Uterus (tissue), 4 donors: ENCODE results near the gene CACNB2. TPM values are rescaled to one million over a fixed set of nuclear protein-coding genes. Genes with fewer than 3 reads are reported as not detected.
A peak's percentile ranks its signal among the peaks of the same experiment; 100 is the strongest.

Source experiments
- DNase-seq, 2 donors: peaks; one replicate each; pipeline ENCODE4 v3.0.0-alpha.2; 2019 to 2020
- H3K27ac ChIP-seq, 2 donors: fragments of 200-600 bp; sonication (generic); 1 replicate in 1 of 2; 2 replicates in 1 of 2; pipeline ENCODE4 v1.5.1; 2016 to 2018
- H3K27me3 ChIP-seq, 2 donors: fragments of 200-600 bp; sonication (generic); one replicate each; pipeline ENCODE4 v1.5.1; 2018 to 2019; ENCODE audit warnings: control low read depth in 1 of 2
- H3K36me3 ChIP-seq, 2 donors: fragments of 200-600 bp; sonication (generic); one replicate each; pipeline ENCODE4 v1.5.1; 2019; ENCODE audit warnings: control low read depth in 1 of 2
- H3K4me1 ChIP-seq, 2 donors: fragments of 200-600 bp; sonication (generic); one replicate each; pipeline ENCODE4 v1.5.1; 2018 to 2019; ENCODE audit warnings: control low read depth in 1 of 2
- H3K4me3 ChIP-seq, 2 donors: fragments of 200-600 bp; sonication (generic); 1 replicate in 1 of 2; 2 replicates in 1 of 2; pipeline ENCODE4 v1.5.1; 2018 to 2019; ENCODE audit warnings: mild to moderate bottlenecking in 1 of 2
- H3K9me3 ChIP-seq, 2 donors: fragments of 200-600 bp; sonication (generic); one replicate each; pipeline ENCODE4 v1.5.1; 2019; ENCODE audit warnings: control low read depth in 1 of 2
- CTCF ChIP-seq, 4 experiments: fragments of 200-600 bp in 2 of 4; fragments of 450-650 bp in 2 of 4; sonication (generic) in 2 of 4; IDR thresholded peaks; one replicate each; pipeline ENCODE4 v1.5.1; 2016 to 2019; ENCODE audit warnings: antibody characterized with exemption in 4 of 4, mild to moderate bottlenecking in 2 of 4, moderate library complexity in 1 of 4
- POLR2A ChIP-seq, 2 donors: fragments of 450-650 bp; IDR thresholded peaks; one replicate each; pipeline ENCODE4 v1.6.1; 2016; ENCODE audit warnings: antibody characterized with exemption in 2 of 2, mild to moderate bottlenecking in 1 of 2, moderate library complexity in 1 of 2
- intact Hi-C: fragments of 100-400 bp; cut with DNase I; formaldehyde crosslinking; loops from one replicate; pipeline ENCODE4 v1.15.1; 2023; ENCODE audit warnings: low total_unique reads
- total RNA-seq, 4 donors: library from RNA; depleted of rRNA in 3 of 4; stranded (reverse); fragments of >200 nt in 3 of 4; gene quantifications; one replicate each; pipeline versions ENCODE4 v1.1.0 to v1.2.4, GENCODE V29; 2014 to 2023
- donor health status: DM: yes; HTN: yes; CAD: no.

The CACNB2 gene
- total RNA-seq, 4 donors from 2014 or later, result 19.4 to 33.0 (median 27.0) TPM

- H3K36me3 ChIP-seq, result no peaks in the 10 kb centered on the region
- TF ChIP-seq POLR2A (IDR thresholded peaks at IDR 0.05) (no peak), CTCF (IDR thresholded peaks at IDR 0.05) (no peak)
- no peak for DNase-seq
- H3K9me3 ChIP-seq, result no peaks in the 10 kb centered on the region
- intact Hi-C loops, result no loop called here
- no peaks in the 10 kb centered on the region for H3K27me3 ChIP-seq
- H3K4me1 ChIP-seq, result no peaks in the 10 kb centered on the region
- no peak overlapping the region for H3K27ac ChIP-seq
- H3K4me3 ChIP-seq, result no peak overlapping the region
Observed at GRCh38 chr10:18332484-18332883, 192.3 kb downstream of the CACNB2 start.

DNA sequence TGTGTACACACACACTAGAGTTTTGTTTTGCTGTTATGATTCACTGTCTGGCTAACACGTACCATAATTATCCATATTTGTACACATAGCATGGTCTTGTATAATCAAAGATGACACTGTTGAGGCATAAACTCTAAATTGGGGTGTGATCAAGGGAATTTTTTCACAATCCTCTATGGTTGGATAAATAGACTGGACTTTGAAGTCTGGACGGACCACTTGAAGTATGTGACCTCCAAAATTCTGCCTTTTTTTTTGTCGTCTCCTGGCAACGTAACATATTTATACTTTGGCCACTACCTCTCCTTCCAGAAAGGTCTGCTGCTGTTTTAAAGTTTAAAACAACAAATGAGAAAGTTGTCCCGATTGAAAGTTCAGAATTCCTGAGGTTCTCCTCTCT lies 193.4 kb downstream of the CACNB2 start:
- no peaks in the 10 kb centered on the region for H3K27me3 ChIP-seq
- no peaks in the 10 kb centered on the region for H3K4me1 ChIP-seq
- no peaks in the 10 kb centered on the region for H3K36me3 ChIP-seq
- H3K9me3 ChIP-seq, result no peaks in the 10 kb centered on the region
- H3K27ac ChIP-seq, result peak overlapping the region; percentile 10 to 49
- intact Hi-C loops, result no loop called here
- DNase-seq, result no peak
- H3K4me3 ChIP-seq, result no peak overlapping the region
- TF ChIP-seq POLR2A (IDR thresholded peaks at IDR 0.05) (no peak), CTCF (IDR thresholded peaks at IDR 0.05) (no peak)

DNA sequence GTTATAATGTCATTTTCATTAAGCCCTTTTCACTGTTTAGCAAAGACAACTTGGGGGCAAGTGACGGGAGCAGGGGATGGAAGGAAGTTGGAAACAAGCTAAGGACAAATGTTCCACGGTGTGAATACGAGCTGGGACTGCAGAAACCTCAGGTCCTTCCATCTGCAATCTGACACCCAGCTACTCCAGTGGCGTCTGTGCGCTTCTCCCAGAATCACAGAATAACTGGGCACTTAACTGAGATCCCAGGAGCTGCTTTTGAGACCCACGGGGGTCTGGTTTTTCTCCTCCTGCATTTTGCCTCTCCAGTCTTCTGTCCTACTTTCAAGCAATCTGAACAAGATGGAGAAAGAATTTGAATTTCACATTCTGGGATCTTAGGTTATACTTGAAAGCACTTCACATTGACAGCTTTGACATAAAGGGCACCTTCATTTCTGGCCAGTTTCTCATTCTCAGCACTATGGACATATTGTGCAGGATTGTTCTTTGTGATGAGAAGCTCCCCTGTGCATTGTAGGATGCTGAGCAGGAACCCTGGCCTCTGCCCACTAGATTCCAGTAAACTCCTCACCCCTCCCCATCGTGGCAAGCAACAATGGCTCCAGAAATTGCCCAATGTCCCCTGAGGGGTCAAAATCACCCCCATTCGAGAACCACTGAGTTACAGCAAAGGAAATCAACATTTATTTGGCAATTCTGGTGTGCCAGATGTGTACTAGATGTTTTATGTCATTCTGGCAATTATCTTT lies 194.1 kb downstream of the CACNB2 start:
- no peaks in the 10 kb centered on the region for H3K27me3 ChIP-seq
- no peaks in the 10 kb centered on the region for H3K9me3 ChIP-seq
- no peak overlapping the region for H3K4me3 ChIP-seq
- peak overlapping the region; percentile 10 to 49 for H3K27ac ChIP-seq
- TF ChIP-seq CTCF (IDR thresholded peaks at IDR 0.05) (no peak), POLR2A (IDR thresholded peaks at IDR 0.05) (no peak)
- no peaks in the 10 kb centered on the region for H3K36me3 ChIP-seq
- no peak for DNase-seq
- intact Hi-C loops, result no loop called here
- H3K4me1 ChIP-seq, result no peaks in the 10 kb centered on the region

DNA sequence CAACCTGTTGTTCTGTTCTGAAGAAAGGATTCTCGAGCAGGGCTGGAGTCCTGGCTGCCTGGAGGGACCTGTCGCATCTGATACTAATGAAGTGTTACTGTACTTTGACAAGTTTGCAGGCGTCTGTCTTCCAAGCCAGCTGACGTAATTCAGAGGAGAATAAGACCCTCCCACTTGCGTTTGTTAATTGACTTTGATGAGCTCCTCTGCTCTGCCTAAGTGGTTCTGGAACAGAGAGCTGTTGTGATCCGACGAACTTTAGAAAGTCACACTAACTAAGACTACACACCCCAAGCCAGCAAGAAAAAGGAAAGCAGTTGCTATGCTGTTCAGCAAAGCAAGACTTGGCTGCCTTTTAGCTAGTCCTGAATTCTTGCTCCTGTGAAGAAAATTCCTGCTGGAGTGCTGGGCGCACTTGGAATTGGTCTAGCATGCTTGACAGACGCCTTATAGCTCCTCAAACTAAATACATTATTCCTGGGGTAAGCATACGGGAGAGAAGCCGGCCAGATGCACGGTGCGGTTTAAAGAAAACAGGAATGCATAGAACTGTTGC lies 200.3 kb downstream of the CACNB2 start:
- no peak for DNase-seq
- Histone ChIP-seq H3K36me3 (no peaks in the 10 kb centered on the region), H3K27me3 (no peaks in the 10 kb centered on the region), H3K27ac (peak overlapping the region in 1 of 2 donors; percentile 10), H3K9me3 (no peaks in the 10 kb centered on the region), H3K4me1 (no peaks in the 10 kb centered on the region), H3K4me3 (peak overlapping the region; percentile 7 to 29)
- intact Hi-C loops, result no loop called here
- no peak for TF ChIP-seq CTCF (IDR thresholded peaks at IDR 0.05)
- TF ChIP-seq POLR2A (IDR thresholded peaks at IDR 0.05), result no peak

GRCh38 chr10:18341055-18341454 lies 200.8 kb downstream of the CACNB2 start:
- Histone ChIP-seq H3K4me1 (no peaks in the 10 kb centered on the region), H3K36me3 (no peaks in the 10 kb centered on the region), H3K27ac (peak overlapping the region in 1 of 2 donors; percentile 10), H3K27me3 (no peaks in the 10 kb centered on the region), H3K4me3 (peak overlapping the region; percentile 7 to 29), H3K9me3 (no peaks in the 10 kb centered on the region)
- TF ChIP-seq POLR2A (IDR thresholded peaks at IDR 0.05), result no peak
- no peak for TF ChIP-seq CTCF (IDR thresholded peaks at IDR 0.05)
- no peak for DNase-seq
- intact Hi-C loops, result no loop called here
